Measurements from ENCODE around the gene RYK.

GRCh38 chr3:134251731-134252391 is 1.2 kb upstream of the RYK start:
- TF ChIP-seq CTCF (IDR thresholded peaks at IDR 0.05) (no peak), POLR2AphosphoS5 (IDR thresholded peaks at IDR 0.05) (no peak), POLR2A (IDR thresholded peaks at IDR 0.05) (no peak), EP300 (IDR thresholded peaks at IDR 0.05) (no peak)

Data from gastroesophageal sphincter (tissue), 3 donors.